GM18511 (cell line): Measurements from ENCODE around the gene SLC9A8.
"Not testable (repeated sequence)": the region's sequence is repeated elsewhere in the genome, so short reads cannot be mapped to it uniquely, and the experiment has no call there.

Source experiments
- ATAC-seq: cut with Tn5 transposase; IDR thresholded peaks from one replicate; pipeline ENCODE4 v1.9.1; 2021; ENCODE audit warnings: mild to moderate bottlenecking, moderate library complexity; ENCODE audit not compliant: unreplicated experiment

Gene SLC9A8

GRCh38 chr20:49812507-49813304, at the start of gene SLC9A8:
SLC9A8 (plus strand) TSS chr20:49812828; CDS start chr20:49812923, 95 bp downstream.
- ATAC-seq: peak; percentile 93

- ATAC-seq: no peak
Measured at GRCh38 chr20:49762940-49763766, 49.5 kb upstream of the SLC9A8 start.

GRCh38 chr20:49765413-49765736, 47.3 kb upstream of the SLC9A8 start:
- no peak for ATAC-seq

GRCh38 chr20:49765846-49766541, 46.6 kb upstream of the SLC9A8 start:
- no peak for ATAC-seq

- no peak for ATAC-seq
Measured at GRCh38 chr20:49766979-49767521, 45.6 kb upstream of the SLC9A8 start.

- no peak for ATAC-seq
Measured at GRCh38 chr20:49768204-49769047, 44.2 kb upstream of the SLC9A8 start.

GRCh38 chr20:49769048-49769581, 43.5 kb upstream of the SLC9A8 start:
- ATAC-seq: no peak

- ATAC-seq: no peak
Measured at GRCh38 chr20:49770634-49771033, 42.0 kb upstream of the SLC9A8 start.

GRCh38 chr20:49774213-49774612, 38.4 kb upstream of the SLC9A8 start:
- not testable (repeated sequence) for ATAC-seq

- ATAC-seq: no peak
Measured at GRCh38 chr20:49775229-49775693, 37.4 kb upstream of the SLC9A8 start.

- no peak for ATAC-seq
Measured at GRCh38 chr20:49779972-49780371, 32.7 kb upstream of the SLC9A8 start.

GRCh38 chr20:49781676-49782075, 31.0 kb upstream of the SLC9A8 start:
- no peak for ATAC-seq

- not testable (repeated sequence) for ATAC-seq
Measured at GRCh38 chr20:49782439-49782838, 30.2 kb upstream of the SLC9A8 start.

- not testable (repeated sequence) for ATAC-seq
Measured at GRCh38 chr20:49783021-49783995, 29.3 kb upstream of the SLC9A8 start.

GRCh38 chr20:49784291-49784690, 28.3 kb upstream of the SLC9A8 start:
- no peak for ATAC-seq

- ATAC-seq: peak; percentile 34
Measured at GRCh38 chr20:49785149-49785851, 27.3 kb upstream of the SLC9A8 start.

GRCh38 chr20:49785852-49786175, 26.8 kb upstream of the SLC9A8 start:
- ATAC-seq: peak; percentile 98

GRCh38 chr20:49786196-49786595, 26.4 kb upstream of the SLC9A8 start:
- peak; percentile 15 for ATAC-seq
